DMS53 (cell line): Measurements from ENCODE around the gene UTP4.
"Not testable (repeated sequence)": the region's sequence is repeated elsewhere in the genome, so short reads cannot be mapped to it uniquely, and the experiment has no call there.

ENCODE experiments used
- DNase-seq: peaks from one replicate; lab custom pipeline; 2025; lab: John Stamatoyannopoulos, UW

Gene UTP4

DNA sequence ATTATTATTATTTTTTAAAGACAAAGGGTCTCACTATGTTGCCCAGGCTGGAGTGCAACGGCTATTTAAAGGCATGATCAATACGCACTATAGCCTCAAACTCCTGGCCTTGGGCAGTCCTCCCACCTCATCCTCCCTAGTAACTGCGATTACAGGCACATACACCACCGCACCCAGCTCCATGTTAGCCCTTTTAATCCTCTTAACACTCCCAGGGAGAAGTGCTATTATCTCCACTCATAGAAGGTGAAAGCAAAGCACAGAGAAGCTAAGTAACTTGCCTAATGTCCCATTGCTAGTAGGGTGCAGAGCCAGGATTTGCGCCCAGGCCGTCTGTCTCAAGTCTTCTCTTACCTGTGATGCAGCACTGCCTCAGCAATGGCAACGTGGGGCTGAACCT lies 22.0 kb upstream of the UTP4 start:
- DNase-seq: no peak

GRCh38 chr16:69111216-69111875 lies 21.1 kb upstream of the UTP4 start:
- DNase-seq: no peak

DNA sequence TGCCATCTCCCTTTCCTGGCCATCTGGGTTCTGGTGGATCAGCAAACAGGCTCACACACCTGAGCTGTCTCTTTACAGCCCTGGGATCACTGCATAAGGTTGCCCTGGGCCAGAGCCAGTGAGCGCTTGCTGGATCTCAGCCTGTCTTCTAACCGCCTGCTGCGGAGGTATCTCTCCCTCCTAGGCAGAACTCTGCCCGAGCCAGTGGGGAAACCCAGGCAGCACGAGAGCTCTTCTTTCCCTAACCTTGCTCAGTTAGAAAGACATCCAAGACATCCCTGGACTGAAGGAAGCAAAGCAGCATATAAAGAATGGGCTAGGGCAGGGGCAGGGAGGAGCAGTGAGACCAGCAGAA lies 20.6 kb upstream of the UTP4 start:
- no peak for DNase-seq

- peak; percentile 74 for DNase-seq
These were observed 19.9 kb upstream of the UTP4 start for GRCh38 chr16:69112285-69113129.

DNA sequence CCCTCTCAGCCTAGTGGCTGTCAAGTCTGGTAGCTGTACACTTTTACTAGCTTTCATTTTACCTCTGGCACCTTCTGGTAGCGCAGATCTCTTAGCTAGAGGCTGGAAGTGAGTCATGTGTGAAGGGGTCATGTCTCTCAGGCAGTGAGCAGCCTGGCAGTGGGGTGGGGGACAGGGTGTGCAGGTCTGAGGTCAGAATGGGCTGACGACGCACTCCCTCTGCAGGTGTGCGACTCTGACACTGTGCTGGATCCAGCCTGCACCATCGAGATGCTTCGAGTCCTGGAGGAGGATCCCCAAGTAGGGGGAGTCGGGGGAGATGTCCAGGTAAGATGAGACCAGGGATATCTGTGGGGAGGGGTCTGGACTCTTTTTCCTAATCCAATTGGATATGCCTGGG lies 19.2 kb upstream of the UTP4 start:
- no peak for DNase-seq

GRCh38 chr16:69114346-69114975 lies 18.0 kb upstream of the UTP4 start:
- no peak for DNase-seq

DNA sequence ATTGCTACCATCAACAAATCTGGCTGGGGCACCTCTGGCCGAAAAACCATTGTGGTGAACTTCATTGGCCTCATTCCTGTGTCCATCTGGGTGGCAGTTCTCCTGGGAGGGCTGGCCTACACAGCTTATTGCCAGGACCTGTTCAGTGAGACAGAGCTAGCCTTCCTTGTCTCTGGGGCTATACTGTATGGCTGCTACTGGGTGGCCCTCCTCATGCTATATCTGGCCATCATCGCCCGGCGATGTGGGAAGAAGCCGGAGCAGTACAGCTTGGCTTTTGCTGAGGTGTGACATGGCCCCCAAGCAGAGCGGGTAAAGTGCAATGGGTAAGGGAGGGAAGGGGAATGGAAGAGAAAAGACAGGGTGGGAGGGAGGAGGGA lies 17.5 kb upstream of the UTP4 start:
- no peak for DNase-seq

GRCh38 chr16:69115361-69115760 lies 17.1 kb upstream of the UTP4 start:
- DNase-seq: no peak

DNA sequence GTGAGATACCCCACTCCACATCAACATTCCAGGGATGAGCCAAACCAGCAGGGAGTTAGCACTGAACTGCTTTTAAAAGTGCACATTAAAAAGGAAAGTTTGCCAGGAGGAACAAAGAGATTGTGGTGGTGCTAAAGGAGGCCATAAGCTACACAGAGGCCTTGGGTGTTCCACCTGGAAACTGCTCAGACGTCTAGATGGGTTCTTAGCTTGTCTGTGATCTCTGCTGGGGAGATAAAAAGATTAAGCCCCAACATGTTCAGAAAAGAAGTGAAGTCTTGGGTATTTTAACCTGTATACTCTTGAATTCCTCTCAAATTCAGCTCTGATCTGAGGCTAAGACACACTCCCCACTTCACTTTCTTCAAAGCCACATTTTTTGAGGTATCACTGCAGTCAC lies 16.6 kb upstream of the UTP4 start:
- no peak for DNase-seq

DNA sequence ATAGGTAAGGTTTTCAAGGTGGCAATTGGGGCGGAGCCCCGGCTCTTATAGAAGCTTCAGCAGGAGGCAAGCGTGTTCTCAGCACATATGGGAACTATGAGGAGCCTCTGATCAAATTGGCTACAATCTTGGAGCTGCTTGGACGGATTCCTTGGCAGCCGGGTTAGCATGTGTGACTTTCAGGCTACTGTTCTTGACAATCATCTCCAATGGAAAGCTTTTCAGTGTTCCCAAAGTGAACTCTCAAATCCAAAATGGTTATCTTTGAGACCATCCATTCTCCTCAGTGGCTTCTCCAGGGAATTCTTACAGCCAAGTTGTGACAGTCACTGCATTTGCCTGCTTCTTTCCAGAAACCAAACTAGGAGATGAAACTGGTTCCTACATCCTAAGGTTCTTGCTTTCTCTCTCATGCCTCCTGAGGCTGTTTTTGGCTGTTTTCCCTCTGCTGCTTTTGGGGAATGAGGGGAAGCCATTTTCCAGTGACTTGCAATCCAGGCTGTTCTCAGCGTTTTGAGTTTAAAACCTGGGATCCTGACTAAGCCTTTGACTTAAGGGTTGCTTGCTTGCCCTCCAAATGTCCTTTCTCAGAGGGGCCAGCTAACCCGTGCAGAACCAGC lies 16.1 kb upstream of the UTP4 start:
- no peak for DNase-seq

DNA sequence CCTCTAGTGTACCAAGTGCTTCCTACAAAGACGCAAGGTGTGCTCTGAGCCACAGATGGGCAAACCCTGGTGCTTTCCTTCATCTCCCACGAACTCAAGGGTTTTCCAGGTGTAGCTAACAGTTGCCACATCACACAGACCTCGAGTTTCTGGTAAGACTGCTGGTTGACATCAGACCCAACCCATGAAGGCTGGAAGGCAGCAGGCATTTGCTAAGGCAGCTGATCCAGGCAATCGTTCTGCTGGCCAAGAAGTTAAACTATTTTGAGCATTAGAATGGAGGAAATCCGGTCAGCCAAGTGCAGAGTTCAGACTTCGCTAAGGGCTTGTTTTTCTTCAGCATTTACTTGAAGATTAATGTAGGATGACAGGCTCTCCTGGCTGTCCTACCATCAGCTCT lies 15.5 kb upstream of the UTP4 start:
- DNase-seq: no peak

DNA sequence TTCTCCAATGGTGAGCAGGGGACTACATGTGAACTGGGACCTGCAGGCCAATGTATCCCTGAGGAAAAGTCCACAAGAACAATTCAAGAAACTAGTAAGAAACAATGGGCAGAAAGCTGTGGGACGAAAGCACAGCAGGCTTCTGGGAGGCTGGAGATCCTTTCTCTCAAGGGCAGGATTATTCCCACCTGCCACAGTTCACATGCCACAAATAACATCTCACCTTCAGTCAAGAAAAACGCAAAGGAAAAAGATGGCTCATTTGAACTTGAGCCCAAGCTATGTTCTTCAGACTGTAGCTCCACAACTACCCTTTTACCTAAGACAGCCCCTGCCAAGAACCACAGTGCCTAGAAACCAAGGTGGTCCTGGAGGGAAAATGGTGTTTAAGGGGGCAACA lies 14.0 kb upstream of the UTP4 start:
- DNase-seq: no peak

DNA sequence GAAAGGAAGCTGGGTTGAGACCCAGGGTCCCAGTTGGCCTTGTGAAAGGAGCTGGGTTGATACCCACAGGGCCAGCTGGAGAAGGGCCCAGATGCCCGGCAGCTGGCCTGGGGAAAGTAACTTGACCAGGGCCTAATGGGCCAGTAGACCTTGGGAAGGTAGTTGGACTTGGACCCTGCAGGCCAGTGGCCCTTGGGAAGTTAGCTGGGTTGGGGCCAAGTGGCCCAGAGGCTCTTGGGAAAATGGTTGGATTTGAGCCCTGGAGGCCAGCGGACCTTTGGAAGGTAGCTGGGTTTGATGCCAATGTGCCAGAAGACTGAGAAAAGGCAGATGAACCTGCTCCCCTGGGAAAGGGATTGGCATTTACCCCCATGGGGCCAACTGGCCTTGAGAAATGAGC lies 13.5 kb upstream of the UTP4 start:
- no peak for DNase-seq

DNA sequence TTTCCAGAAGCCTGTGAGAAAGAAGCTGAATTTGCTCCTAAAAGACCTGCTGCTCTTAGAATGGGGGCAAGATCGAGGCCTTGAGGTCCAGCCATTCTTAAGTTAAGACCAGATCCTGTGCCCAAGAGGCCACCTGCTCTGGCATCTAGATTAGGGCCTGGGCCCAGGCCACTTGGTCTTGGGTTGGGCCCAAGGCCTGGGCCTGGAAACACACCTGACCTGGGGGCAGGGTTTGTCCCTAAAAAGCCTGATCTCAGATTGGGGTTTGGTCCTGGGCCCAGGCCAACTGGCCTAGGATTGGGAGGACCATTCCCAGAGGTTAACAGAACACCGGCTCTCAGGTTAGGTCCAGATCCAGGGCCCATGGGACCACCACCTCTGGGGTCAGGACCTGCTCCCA lies 12.9 kb upstream of the UTP4 start:
- no peak for DNase-seq

- DNase-seq: no peak
These were observed 12.3 kb upstream of the UTP4 start for GRCh38 chr16:69120096-69120664.

- peak; percentile 82 for DNase-seq
These were observed 8.5 kb upstream of the UTP4 start for GRCh38 chr16:69123910-69124309.

DNA sequence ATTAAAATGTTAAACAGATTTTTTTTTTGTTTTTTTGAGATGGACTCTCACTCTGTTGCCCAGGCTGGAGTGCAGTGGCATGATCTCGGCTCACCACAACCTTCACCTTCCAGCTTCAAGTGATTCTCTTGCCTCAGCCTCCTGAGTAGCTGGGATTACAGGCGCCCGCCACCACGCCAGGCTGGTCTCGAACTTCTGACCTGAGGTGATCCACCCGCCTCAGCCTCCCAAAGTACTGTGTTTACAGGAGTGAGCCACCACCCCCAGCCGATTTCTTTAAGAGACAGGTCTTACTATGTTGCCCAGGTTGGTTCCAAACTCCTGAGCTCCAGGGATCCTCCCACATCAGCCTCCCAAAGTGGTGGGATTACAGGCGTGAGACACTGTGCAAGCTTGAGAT lies 8.0 kb upstream of the UTP4 start:
- not testable (repeated sequence) for DNase-seq

GRCh38 chr16:69124961-69125360 lies 7.5 kb upstream of the UTP4 start:
- DNase-seq: not testable (repeated sequence)

GRCh38 chr16:69126221-69126620 lies 6.2 kb upstream of the UTP4 start:
- no peak for DNase-seq

GRCh38 chr16:69126801-69127200 lies 5.6 kb upstream of the UTP4 start:
- DNase-seq: not testable (repeated sequence)

- DNase-seq: no peak
These were observed 4.4 kb upstream of the UTP4 start for GRCh38 chr16:69127966-69128510.

GRCh38 chr16:69130461-69130860 lies 2.0 kb upstream of the UTP4 start:
- DNase-seq: no peak
